Pancreas (tissue), 10 donors: ENCODE data around the gene IL36B. TPM values are rescaled to one million over a fixed set of nuclear protein-coding genes. Genes with fewer than 3 reads are reported as not detected.

Source experiments
- ATAC-seq, 4 donors: fragments of 200-7000 bp; cut with Tn5 transposase; one replicate each; pipeline versions ENCODE4 v1.8.0 to v1.9.1; 2020; ENCODE audit warnings: mild to moderate bottlenecking in 4 of 4, moderate library complexity in 4 of 4
- DNase-seq, 6 donors: peaks; one replicate each; pipeline ENCODE4 v3.0.0-alpha.2; 2020
- FAIRE-seq: peaks from 2 replicates; lab custom pipeline; 2012; peaks lifted over from hg19 to GRCh38; lab: Jason Lieb, UNC
- H3K27ac ChIP-seq, 4 donors: fragments of 200-600 bp; sonication (generic); 1 replicate in 3 of 4; 2 replicates in 1 of 4; pipeline versions ENCODE4 v1.5.0 to v1.8.0; 2020
- H3K27me3 ChIP-seq, 4 donors: fragments of 200-600 bp; one replicate each; pipeline ENCODE4 v1.8.0; 2021
- H3K36me3 ChIP-seq, 3 donors: fragments of 200-600 bp; sonication (generic) in 1 of 3; one replicate each; pipeline versions ENCODE4 v1.5.0 to v1.8.0; 2020 to 2021
- H3K4me1 ChIP-seq, 3 donors: fragments of 200-600 bp; one replicate each; pipeline ENCODE4 v1.8.0; 2021
- H3K4me3 ChIP-seq, 4 donors: fragments of 200-600 bp; sonication (generic) in 2 of 4; one replicate each; pipeline versions ENCODE4 v1.5.0 to v1.8.0; 2020 to 2021
- H3K9me3 ChIP-seq, 4 donors: fragments of 200-600 bp; one replicate each; pipeline ENCODE4 v1.8.0; 2021
- CTCF ChIP-seq, 4 donors: fragments of 200-600 bp; sonication (generic) in 3 of 4; IDR thresholded peaks; one replicate each; pipeline versions ENCODE4 v1.5.0 to v1.8.0; 2021; ENCODE audit warnings: antibody characterized with exemption in 4 of 4
- WGBS, 2 donors: extraction: QIAGEN DNeasy Blood & Tissue Kit; methylation state at CpG; one replicate each; pipeline ENCODE4 v1.1.7; 2013; 5-methylcytosine and 5-hydroxymethylcytosine counted together
- intact Hi-C, 3 donors: fragments of 100-400 bp; cut with DNase I; formaldehyde crosslinking; loops; one replicate each; pipeline versions ENCODE4 v1.11.1 to v1.14.2; 2022
- polyA plus RNA-seq, 2 donors: library from polyadenylated mRNA; stranded (reverse); fragments of 200-250 nt; gene quantifications; one replicate each; pipeline ENCODE4 v1.2.3, GENCODE V29; 2013
- total RNA-seq, 6 donors: library from RNA; stranded (reverse); fragmentation: NEBNext Ultra II Directional in 4 of 6; extraction: Animal tissue kit (Norgen Biotek cat#: 25700) in 4 of 6; gene quantifications; one replicate each; pipeline versions ENCODE4 v1.2.1 to v1.2.4, GENCODE V29; 2021 to 2023
- donor health status: healthy with polysubstance abuse.
- donor health status: DM: no; HTN: no; CAD: no; lungs with moderate emphysema.
- donor health status: DM: no; HTN: no; CAD: no.
- donor health status: control.
- donor health status: control.
- donor health status: Bipolar disorder and iron deficiency.
- donor health status: DM: yes; HTN: yes; CAD: no.
- donor health status: DM: no; HTN: no; CAD: no.
- donor health status: DM: no; HTN: no; CAD: no.
- donor health status: DM: yes; HTN: yes; CAD: no.

IL36B gene
- total and polyA plus RNA-seq, 8 donors: not detected

GRCh38 chr2:113010088-113010487 lies 42.6 kb downstream of the IL36B start:
- Histone ChIP-seq H3K4me3 (no peak overlapping the region), H3K36me3 (no peaks in the 10 kb centered on the region), H3K27ac (no peak overlapping the region), H3K9me3 (no peaks in the 10 kb centered on the region), H3K4me1 (no peaks in the 10 kb centered on the region), H3K27me3 (no peaks in the 10 kb centered on the region)
- DNase-seq (no peak), FAIRE-seq (no peak), ATAC-seq (no peak)
- intact Hi-C loops: no loop called here
- no peak for TF ChIP-seq CTCF (IDR thresholded peaks at IDR 0.05)
- WGBS, 2 donors: 43 to 53% methylated on average over 2 of the region's 2 CpGs

GRCh38 chr2:113009622-113010021 lies 43.0 kb downstream of the IL36B start:
- no peaks in the 10 kb centered on the region for H3K4me1 ChIP-seq
- H3K9me3 ChIP-seq: no peaks in the 10 kb centered on the region
- FAIRE-seq (peak; percentile 51), DNase-seq (no peak), ATAC-seq (no peak)
- no peaks in the 10 kb centered on the region for H3K36me3 ChIP-seq
- H3K4me3 ChIP-seq: no peak overlapping the region
- intact Hi-C loops: no loop called here
- WGBS, 2 donors: 59 to 76% methylated on average over 1 of the region's 1 CpG
- H3K27ac ChIP-seq: no peak overlapping the region
- H3K27me3 ChIP-seq: no peaks in the 10 kb centered on the region
- no peak for TF ChIP-seq CTCF (IDR thresholded peaks at IDR 0.05)

DNA sequence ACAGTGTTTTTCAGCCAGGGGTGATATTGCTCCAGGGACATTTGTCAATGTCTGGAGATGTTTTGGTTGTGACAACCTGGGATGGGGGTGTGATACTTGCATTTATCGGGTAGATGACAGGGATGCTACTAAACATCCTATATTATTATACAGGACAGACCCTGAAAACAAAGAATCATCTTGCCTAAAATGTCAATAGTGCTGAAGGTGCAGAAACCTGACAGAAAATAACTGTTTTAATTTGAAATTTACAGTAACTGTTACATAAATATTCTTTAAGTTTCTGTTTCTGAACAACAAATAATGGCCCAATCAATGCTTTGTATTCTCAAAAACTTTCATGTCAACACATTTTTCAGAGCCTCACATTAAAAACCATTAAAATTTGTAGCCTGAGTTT lies 45.4 kb downstream of the IL36B start:
- Histone ChIP-seq H3K36me3 (no peaks in the 10 kb centered on the region), H3K4me3 (no peak overlapping the region), H3K4me1 (no peaks in the 10 kb centered on the region), H3K27ac (no peak overlapping the region), H3K9me3 (no peaks in the 10 kb centered on the region), H3K27me3 (no peaks in the 10 kb centered on the region)
- WGBS, 2 donors: 77 to 89% methylated on average over 1 of the region's 1 CpG
- intact Hi-C loops: no loop called here
- TF ChIP-seq CTCF (IDR thresholded peaks at IDR 0.05): no peak
- no peak for FAIRE-seq
- DNase-seq: no peak
- no peak for ATAC-seq

GRCh38 chr2:113005030-113005509 lies 47.6 kb downstream of the IL36B start, which contains the start of gene IL36A:
Gene IL36A, plus strand, starts transcription at chr2:113005459. Its CDS starts 413 bp downstream, at chr2:113005872.
- FAIRE-seq: no peak
- no peaks in the 10 kb centered on the region for H3K9me3 ChIP-seq
- TF ChIP-seq CTCF (IDR thresholded peaks at IDR 0.05): no peak
- DNase-seq: no peak
- H3K36me3 ChIP-seq: no peaks in the 10 kb centered on the region
- no peak within 1 kb of the TSS for H3K4me3 ChIP-seq
- no peaks in the 10 kb centered on the region for H3K27me3 ChIP-seq
- 76 to 82% methylated on average over 3 of the region's 3 CpGs for WGBS, 2 donors
- no peak for ATAC-seq
- intact Hi-C loops: no loop called here
- H3K4me1 ChIP-seq: no peaks in the 10 kb centered on the region
- no peak within 1 kb of the TSS for H3K27ac ChIP-seq

DNA sequence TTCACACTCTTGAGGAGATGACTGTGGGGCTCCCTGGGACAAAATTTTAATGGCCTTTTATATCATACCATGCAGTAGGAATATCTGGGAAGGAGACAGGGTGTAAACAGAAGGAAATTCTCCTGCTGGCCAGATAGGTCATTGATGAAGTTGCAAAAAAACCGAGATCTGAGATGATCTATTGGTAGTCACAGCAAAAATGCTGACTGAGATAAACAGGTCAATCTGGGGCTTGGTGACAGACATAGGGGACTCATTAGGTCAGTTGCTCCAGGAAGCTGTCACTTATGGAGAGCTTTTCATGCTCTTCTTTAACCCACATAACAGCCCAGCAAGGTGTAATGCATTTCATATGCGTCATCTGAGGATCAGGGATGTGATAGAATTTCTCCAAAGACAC lies 50.0 kb downstream of the IL36B start:
- Histone ChIP-seq H3K27ac (no peak overlapping the region), H3K36me3 (no peaks in the 10 kb centered on the region), H3K9me3 (no peaks in the 10 kb centered on the region), H3K4me3 (no peak overlapping the region), H3K4me1 (no peaks in the 10 kb centered on the region), H3K27me3 (no peaks in the 10 kb centered on the region)
- DNase-seq: no peak
- no peak for FAIRE-seq
- intact Hi-C loops: no loop called here
- WGBS, 2 donors: 60 to 66% methylated on average over 2 of the region's 2 CpGs
- no peak for ATAC-seq
- TF ChIP-seq CTCF (IDR thresholded peaks at IDR 0.05): no peak
